Activated effector memory CD4-positive, alpha-beta T cell treated with anti-CD3 and anti-CD28 coated beads, Interleukin-2, amount 50 U/mL, for 16 hours (primary cell): ENCODE data around the gene TUBG2.
A peak's percentile ranks its signal among the peaks of the same experiment; 100 is the strongest.
"Not testable (repeated sequence)": the region's sequence is repeated elsewhere in the genome, so short reads cannot be mapped to it uniquely, and the experiment has no call there.

Experiments used
- DNase-seq: peaks from one replicate; pipeline ENCODE4 v3.0.0-alpha.2; 2020

The TUBG2 gene

DNA sequence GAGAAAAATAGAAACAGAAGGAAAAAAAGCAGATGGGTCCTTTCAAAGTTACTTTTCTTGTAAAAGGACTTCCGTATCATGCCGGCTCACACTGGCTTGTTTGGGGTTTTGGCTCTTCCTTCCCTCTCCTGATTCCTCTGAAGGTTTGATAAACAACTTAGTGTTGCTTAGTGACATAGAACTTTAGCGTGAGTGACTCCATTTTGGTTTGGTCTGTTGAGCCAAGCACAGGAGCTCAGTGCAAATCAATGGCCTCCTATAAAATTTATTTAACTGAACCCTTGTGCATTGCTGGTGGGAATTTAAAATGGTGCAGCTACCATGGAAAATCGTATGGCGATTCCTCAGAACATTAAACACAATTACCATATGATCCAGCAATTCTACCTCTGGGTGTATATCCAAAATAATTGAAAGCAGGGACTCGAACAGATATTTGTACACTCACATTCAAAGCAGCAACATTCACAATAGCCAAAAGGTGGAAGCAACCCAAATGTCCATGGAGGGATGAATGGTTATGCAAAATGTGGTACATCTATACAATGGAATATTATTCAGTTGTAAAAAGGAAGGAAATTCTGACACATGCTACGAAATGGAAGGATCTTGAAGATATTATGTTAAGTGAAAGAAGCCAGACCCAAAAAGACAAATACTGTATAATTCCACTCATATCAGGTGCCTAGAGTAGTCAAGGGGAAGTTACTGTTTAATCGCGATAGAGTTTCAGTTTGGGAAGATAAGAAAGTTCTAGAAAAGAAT, 1.1 kb upstream of the TUBG2 start:
- DNase-seq: no peak

DNA sequence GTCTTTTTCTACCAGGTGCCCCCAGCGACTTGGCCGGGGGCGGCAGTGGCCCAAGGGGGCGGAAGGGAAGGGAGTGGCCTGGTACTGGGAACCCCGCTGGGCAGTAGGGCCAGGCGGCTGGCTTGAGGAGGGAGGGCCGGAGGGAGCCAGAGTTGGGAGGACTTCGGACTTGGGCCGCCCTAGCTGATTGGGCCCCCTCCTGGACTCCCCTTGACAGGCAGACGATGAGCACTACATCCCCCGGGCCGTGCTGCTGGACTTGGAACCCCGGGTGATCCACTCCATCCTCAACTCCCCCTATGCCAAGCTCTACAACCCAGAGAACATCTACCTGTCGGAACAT, 819 bp downstream of the TUBG2 start:
- DNase-seq: not testable (repeated sequence)

GRCh38 chr17:42660692-42661345, 1.7 kb downstream of the TUBG2 start:
- DNase-seq: no peak

GRCh38 chr17:42665581-42666001, 6.5 kb downstream of the TUBG2 start:
- DNase-seq: no peak

DNA sequence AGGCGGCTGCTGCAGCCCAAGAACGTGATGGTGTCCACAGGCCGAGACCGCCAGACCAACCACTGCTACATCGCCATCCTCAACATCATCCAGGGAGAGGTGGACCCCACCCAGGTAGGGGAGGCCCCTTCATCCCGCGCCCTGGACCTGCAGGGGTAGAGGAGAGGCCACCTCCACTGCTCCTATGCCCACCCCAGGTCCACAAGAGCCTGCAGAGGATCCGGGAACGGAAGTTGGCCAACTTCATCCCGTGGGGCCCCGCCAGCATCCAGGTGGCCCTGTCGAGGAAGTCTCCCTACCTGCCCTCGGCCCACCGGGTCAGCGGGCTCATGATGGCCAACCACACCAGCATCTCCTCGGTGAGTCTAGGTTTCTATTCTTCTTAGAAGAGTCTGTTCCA, 7.0 kb downstream of the TUBG2 start:
- DNase-seq: not testable (repeated sequence)

DNA sequence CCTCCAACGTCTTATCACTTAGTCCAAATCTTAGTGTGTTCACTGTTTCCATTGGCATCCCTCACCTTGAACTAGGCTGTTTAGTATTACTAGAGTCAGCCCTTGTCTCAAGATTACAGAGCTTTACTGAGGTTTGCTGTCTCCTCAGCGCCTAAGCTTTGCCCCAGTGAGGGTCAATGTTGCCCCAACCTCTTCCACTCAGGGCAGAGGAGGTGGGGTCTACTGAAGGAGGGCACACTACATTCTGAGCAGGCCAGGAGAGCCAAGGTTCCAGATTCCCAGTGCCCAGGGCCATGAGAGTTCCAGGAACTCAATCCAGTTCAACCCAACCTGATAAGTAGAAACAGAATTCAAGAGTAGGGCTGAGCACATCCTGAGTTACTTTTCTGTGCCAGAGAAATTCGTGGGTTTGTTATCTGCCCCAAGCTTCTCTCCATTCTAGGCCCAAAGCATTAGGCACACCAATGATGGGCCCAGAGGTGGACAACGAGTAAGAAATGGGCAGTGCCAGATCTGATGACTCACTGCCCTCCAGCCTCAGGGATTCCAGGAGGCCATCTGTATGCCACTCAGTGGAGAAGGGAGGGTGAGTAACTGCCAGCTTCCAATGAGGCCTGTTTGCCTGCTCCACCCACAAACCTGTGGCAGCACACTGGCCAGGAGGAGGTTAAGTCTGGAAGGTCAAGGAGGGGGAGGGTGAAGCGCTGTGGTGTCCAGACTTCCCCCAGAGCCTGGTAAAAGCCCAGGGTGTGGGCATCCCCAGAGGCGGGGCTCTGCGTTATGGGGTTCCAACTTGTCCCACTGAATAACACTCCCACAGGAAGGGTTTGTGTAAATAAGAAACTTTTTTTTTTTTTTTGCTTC, 8.2 kb downstream of the TUBG2 start:
- DNase-seq: no peak

GRCh38 chr17:42669705-42669976, 10.6 kb downstream of the TUBG2 start:
- DNase-seq: no peak

- DNase-seq: peak; percentile 83
Measured at GRCh38 chr17:42669977-42670788, 11.1 kb downstream of the TUBG2 start.

DNA sequence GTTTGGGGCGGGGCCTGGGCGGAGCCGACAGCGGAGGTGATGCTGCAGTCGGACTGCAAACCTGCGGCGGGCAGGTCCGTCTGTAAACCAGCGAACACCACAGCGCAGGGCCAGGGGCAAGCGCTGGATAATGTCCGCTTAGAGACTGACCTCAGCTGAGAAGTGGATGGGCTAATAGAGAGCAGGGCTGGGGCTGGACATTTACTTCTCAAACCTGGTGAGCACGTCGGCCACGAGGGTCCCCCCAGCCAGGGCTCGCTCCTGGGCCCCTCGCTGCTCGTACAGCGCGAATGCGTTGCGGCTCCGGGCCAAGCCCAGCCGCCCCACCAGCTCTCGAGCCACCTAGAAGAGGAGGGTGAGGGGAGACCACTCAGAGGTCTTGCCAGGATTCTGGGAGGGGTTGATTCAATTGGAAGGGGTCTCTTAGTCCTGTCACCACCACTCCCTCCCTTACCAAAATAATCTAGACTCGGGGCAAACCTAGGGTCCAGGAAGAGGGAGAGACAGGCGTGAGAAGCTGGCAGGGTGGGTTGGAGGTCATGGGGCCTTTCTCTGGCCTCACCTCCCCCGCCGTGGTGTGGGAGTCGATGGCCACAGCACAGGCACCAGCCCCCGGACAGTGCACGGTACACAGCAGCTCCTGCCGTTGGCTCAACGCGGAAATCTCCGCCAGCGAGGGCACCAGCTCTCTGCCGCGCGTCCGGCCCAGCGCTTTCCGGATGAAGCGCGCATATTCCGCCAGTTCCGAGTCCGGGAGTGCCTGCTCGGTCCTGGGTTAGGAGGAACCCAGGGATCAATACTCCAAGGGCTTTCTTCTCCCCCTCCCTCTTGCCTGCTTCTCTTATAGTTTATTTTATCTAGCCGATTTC, 11.9 kb downstream of the TUBG2 start:
- DNase-seq: no peak

- no peak for DNase-seq
Measured at GRCh38 chr17:42672038-42672437, 13.0 kb downstream of the TUBG2 start.

- no peak for DNase-seq
Measured at GRCh38 chr17:42673266-42673884, 14.3 kb downstream of the TUBG2 start.

GRCh38 chr17:42673885-42674754, 15.0 kb downstream of the TUBG2 start:
- peak; percentile 71 for DNase-seq

DNA sequence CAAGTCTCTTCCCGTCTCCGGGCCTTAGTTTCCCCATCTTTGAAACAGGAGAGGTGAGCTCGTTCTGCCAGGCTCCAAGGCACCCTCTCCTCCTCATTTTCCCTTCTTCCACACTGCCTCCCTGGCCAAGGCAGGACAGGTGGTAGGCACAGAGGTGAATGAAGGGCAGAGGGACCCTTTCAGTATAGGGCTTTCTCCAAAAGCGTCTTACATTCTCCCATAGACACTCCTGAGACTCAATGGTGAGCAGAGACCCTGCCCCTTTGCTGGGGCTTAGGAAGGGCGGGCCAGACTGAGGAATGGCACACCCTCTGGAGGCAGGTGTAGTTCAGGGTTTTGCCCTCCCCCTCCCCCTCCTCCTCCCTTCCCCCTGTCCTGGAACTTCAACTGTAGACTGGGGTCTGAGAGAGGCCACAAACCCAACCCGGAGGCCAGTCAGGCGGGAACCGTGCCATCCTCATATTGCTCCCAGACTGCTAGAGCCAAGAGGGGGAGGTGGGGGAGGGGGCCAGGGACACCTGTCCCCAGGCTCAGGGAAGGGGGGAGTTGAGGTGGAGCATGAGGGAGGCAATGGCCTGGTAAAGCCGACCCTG, 15.8 kb downstream of the TUBG2 start:
- no peak for DNase-seq

GRCh38 chr17:42675348-42675964, 16.4 kb downstream of the TUBG2 start:
- DNase-seq: no peak

DNA sequence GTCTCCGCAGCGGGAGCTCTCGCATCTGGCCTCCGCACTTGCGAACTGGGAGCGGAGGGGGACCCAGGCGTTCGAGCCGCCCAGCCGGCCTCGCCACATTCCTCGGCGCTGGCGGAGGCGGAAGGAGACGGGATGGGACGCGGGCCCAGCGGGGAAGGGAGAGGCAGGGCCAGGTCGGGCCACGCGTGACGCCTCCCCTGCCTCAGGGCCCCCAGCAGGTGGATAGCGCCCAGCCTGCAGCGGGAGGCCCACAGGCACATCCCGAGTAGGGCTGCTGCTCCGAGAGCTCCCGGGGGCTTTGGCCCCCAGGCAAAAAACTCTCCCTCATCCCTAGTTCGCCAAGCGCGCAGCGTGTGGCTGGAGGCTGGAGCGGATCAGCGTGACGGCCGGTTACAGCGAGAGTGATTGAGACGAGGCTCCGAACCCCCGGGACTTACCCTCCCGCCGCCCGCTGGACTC, 16.9 kb downstream of the TUBG2 start:
- peak; percentile 69 for DNase-seq

- no peak for DNase-seq
Measured at GRCh38 chr17:42676424-42677011, 17.4 kb downstream of the TUBG2 start, which contains the start of gene PLEKHH3. Gene PLEKHH3, minus strand, starts transcription at chr17:42676994. Its CDS starts 431 bp downstream, at chr17:42676563.

- DNase-seq: peak; percentile 99
Measured at GRCh38 chr17:42677012-42677857, 18.2 kb downstream of the TUBG2 start.
